ENCODE results near the gene RASSF3. TPM values are rescaled to one million over a fixed set of nuclear protein-coding genes. Genes with fewer than 3 reads are reported as not detected.
"Not testable (repeated sequence)": the region's sequence is repeated elsewhere in the genome, so short reads cannot be mapped to it uniquely, and the experiment has no call there.

The RASSF3 gene
- total RNA-seq, 1 donor = 13.8 TPM

DNA sequence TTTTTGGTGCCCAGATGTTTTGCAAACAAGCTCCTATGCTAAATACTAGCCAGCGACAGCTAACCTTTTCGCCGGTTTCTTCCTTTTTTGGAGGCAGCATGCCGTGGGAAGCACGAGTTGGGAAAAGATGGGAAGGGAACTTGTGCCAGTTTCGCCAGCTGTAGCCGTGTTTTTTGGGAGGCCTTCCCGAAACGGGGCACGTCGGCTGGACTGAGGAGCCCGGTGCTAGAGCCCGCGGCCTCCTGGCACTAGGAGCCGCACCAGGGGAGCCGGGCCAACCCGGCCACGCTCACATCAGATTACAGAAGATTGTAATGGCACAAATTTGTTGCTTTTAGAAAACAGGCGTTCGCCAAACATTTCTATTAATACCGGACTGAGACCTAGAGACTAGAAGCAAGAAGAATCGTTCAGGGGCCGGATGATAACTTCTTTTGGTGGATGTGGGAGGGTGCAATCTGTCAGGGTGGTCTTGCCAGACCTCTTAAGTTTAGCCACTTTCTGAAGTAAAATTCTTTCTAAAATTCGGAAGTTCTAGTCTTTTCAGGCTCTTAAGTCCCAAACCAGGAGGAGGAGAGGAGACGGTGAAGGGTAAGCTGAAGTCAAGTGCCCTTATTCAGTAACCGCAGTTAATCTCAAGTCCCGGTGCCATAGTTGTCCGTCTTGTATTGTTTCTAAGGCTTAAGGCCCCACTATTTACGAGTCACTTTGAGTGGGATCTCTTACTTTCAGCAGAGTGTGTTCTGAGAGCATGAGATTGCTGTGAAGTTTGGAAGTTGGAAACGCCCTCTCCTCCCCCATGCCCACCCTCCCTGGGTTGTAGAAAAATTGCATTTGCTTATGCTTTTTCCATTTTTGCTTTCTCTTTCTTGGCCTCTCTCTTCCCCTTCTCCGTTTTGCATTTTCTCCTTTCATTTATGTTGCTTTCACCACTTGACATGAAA is 1.3 kb downstream of the RASSF3 start:
- Histone ChIP-seq H3K27ac (ENCODE audit: low read depth, low read length) (peak overlapping the region; percentile 72), H3K9me3 (ENCODE audit: low read depth, low read length) (no peaks in the 10 kb centered on the region), H3K27me3 (ENCODE audit: insufficient read depth, low read length) (no peaks in the 10 kb centered on the region), H4K20me1 (ENCODE audit: insufficient read depth, low read length) (no peaks in the 10 kb centered on the region), H3K4me2 (ENCODE audit: insufficient read depth, low read length) (peak overlapping the region; percentile 98), H3K4me3 (ENCODE audit: insufficient read depth, low read length) (peak overlapping the region; percentile 90), H3K36me3 (ENCODE audit: insufficient read depth, low read length) (no peaks in the 10 kb centered on the region), H3K4me1 (ENCODE audit: insufficient read depth, low read length) (peaks cover 24% of the 10 kb centered on the region), H2AFZ (ENCODE audit: low read length) (peak overlapping the region; percentile 93), H3K79me2 (ENCODE audit: insufficient read depth, low read length) (peaks cover 52% of the 10 kb centered on the region)
- TF ChIP-seq, protein P1, sequence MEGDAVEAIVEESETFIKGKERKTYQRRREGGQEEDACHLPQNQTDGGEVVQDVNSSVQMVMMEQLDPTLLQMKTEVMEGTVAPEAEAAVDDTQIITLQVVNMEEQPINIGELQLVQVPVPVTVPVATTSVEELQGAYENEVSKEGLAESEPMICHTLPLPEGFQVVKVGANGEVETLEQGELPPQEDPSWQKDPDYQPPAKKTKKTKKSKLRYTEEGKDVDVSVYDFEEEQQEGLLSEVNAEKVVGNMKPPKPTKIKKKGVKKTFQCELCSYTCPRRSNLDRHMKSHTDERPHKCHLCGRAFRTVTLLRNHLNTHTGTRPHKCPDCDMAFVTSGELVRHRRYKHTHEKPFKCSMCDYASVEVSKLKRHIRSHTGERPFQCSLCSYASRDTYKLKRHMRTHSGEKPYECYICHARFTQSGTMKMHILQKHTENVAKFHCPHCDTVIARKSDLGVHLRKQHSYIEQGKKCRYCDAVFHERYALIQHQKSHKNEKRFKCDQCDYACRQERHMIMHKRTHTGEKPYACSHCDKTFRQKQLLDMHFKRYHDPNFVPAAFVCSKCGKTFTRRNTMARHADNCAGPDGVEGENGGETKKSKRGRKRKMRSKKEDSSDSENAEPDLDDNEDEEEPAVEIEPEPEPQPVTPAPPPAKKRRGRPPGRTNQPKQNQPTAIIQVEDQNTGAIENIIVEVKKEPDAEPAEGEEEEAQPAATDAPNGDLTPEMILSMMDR (IDR thresholded peaks at IDR 0.05; ENCODE audit: extremely low read depth, low read depth, low read length) = no peak
- DNase-seq (ENCODE audit: insufficient read length, low spot score, missing footprints) = peak; percentile 75

DNA sequence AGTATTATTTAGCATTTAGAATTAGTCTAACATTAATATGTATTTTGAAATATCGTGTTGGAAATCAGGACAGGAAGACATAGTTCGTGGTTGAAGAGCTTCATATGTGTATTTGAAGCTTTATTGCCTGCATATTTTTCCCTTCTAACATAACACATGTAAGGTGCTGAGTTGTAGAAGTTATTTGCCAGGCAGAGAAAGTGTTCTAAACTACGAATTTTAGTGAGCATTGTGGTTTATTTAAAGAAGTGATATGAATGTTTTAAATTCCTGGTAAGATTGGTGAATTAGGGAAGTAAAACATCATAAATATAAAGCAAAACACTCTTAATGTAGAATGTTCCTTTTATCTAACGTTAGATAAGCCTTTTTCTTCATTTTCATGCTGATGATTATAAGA is 2.5 kb downstream of the RASSF3 start:
- Histone ChIP-seq H2AFZ (ENCODE audit: low read length) (no peak overlapping the region), H3K4me3 (ENCODE audit: insufficient read depth, low read length) (no peak overlapping the region), H3K27ac (ENCODE audit: low read depth, low read length) (no peak overlapping the region), H3K27me3 (ENCODE audit: insufficient read depth, low read length) (no peaks in the 10 kb centered on the region), H3K36me3 (ENCODE audit: insufficient read depth, low read length) (no peaks in the 10 kb centered on the region), H3K4me1 (ENCODE audit: insufficient read depth, low read length) (peaks cover 25% of the 10 kb centered on the region), H3K4me2 (ENCODE audit: insufficient read depth, low read length) (peak overlapping the region; percentile 98), H3K9me3 (ENCODE audit: low read depth, low read length) (no peaks in the 10 kb centered on the region), H4K20me1 (ENCODE audit: insufficient read depth, low read length) (no peaks in the 10 kb centered on the region), H3K79me2 (ENCODE audit: insufficient read depth, low read length) (peaks cover 65% of the 10 kb centered on the region)
- TF ChIP-seq, protein P1 (IDR thresholded peaks at IDR 0.05; ENCODE audit: extremely low read depth, low read depth, low read length) = no peak
- no peak for DNase-seq (ENCODE audit: insufficient read length, low spot score, missing footprints)

DNA sequence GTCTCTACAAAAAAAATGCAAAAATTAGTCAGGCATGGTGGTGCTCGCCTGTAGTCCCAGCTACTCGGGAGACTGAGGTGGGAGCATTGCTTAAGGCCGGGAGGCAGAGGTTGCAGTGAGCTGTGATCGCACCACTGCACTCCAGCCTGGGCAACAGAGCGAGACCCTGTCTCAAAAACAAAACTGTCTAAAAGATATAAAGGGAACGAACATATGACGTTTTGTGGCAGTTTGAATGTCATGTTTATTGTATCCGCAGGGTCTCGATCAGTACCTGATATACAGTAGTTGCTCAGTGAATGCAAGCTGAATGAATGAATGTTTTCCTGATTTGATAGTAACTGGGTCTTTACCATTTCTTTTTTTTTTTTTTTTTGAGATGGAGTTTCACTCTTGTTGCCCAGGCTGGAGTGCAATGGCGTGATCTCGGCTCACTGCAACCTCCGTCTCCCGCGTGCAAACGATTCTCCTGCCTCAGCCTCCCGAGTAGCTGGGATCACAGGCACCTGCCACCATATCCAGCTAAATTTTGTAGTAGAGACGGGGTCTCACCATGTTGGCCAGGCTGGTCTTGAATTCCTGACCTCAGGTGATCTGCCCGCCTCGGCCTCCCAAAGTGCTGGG is 3.6 kb downstream of the RASSF3 start:
- DNase-seq (ENCODE audit: insufficient read length, low spot score, missing footprints); H3K27me3 ChIP-seq (ENCODE audit: insufficient read depth, low read length); H3K4me2 ChIP-seq (ENCODE audit: insufficient read depth, low read length); H3K4me3 ChIP-seq (ENCODE audit: insufficient read depth, low read length); H2AFZ ChIP-seq (ENCODE audit: low read length); H3K9me3 ChIP-seq (ENCODE audit: low read depth, low read length); H4K20me1 ChIP-seq (ENCODE audit: insufficient read depth, low read length); H3K36me3 ChIP-seq (ENCODE audit: insufficient read depth, low read length); H3K27ac ChIP-seq (ENCODE audit: low read depth, low read length): not testable (repeated sequence)
- Histone ChIP-seq H3K4me1 (ENCODE audit: insufficient read depth, low read length) (peaks cover 26% of the 10 kb centered on the region), H3K79me2 (ENCODE audit: insufficient read depth, low read length) (peaks cover 74% of the 10 kb centered on the region)

DNA sequence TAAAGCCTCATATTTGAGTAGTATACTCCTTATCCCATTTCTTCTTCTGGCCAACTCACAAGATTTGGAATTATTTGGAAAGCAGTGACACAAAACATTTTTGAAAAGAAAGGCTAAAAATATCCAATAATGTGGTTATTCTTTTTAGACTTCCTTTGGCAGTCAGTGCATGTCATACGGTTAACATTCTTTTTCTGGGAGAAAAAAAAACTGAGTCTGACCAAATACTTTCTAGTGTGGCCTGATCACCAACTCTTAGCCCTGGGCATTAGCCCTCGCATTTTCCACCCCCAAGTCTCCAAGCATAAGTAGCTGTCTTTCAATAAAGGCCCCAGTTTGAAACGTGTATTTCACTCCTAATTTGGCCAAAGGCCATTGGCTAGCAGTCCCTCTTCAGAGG is 5.9 kb downstream of the RASSF3 start:
- no peaks in the 10 kb centered on the region for H3K9me3 ChIP-seq (ENCODE audit: low read depth, low read length)
- H3K27me3 ChIP-seq (ENCODE audit: insufficient read depth, low read length) = no peaks in the 10 kb centered on the region
- peak overlapping the region; percentile 27 for H3K4me2 ChIP-seq (ENCODE audit: insufficient read depth, low read length)
- H3K27ac ChIP-seq (ENCODE audit: low read depth, low read length) = peak overlapping the region; percentile 62
- TF ChIP-seq, protein P1 (IDR thresholded peaks at IDR 0.05; ENCODE audit: extremely low read depth, low read depth, low read length) = no peak
- no peak overlapping the region for H3K4me3 ChIP-seq (ENCODE audit: insufficient read depth, low read length)
- H3K36me3 ChIP-seq (ENCODE audit: insufficient read depth, low read length) = no peaks in the 10 kb centered on the region
- H4K20me1 ChIP-seq (ENCODE audit: insufficient read depth, low read length) = no peaks in the 10 kb centered on the region
- peak; percentile 84 for DNase-seq (ENCODE audit: insufficient read length, low spot score, missing footprints)
- H3K79me2 ChIP-seq (ENCODE audit: insufficient read depth, low read length) = peaks cover 92% of the 10 kb centered on the region
- H2AFZ ChIP-seq (ENCODE audit: low read length) = peak overlapping the region; percentile 53
- H3K4me1 ChIP-seq (ENCODE audit: insufficient read depth, low read length) = peaks cover 27% of the 10 kb centered on the region

All from osteoblast (primary cell).